ENCODE measurements around the gene GRIP1.

GRIP1 gene

GRCh38 chr12:66662179-66662578 lies 16.7 kb downstream of the GRIP1 start:
- Histone ChIP-seq H2BK12ac (ENCODE audit: low read length) (no peak overlapping the region), H4K8ac (ENCODE audit: low read depth, low read length) (no peak overlapping the region), H3K9me3 (ENCODE audit: insufficient read depth, low read depth, low read length) (no peaks in the 10 kb centered on the region), H2AFZ (ENCODE audit: insufficient read depth, low read length, poor library complexity) (no peak overlapping the region), H4K91ac (ENCODE audit: low read depth, low read length) (no peak overlapping the region), H4K12ac (ENCODE audit: low read depth, low read length) (no peak overlapping the region), H3K4ac (ENCODE audit: low read depth, low read length) (no peak overlapping the region), H3K79me2 (ENCODE audit: control insufficient read depth, insufficient read depth, low read length, poor library complexity) (no peaks in the 10 kb centered on the region), H3K36me3 (ENCODE audit: control insufficient read depth in 1 of 2, insufficient read depth in 2 of 2, low read length in 2 of 2) (no peaks in the 10 kb centered on the region), H3K27ac (ENCODE audit: low read depth, low read length) (no peak overlapping the region), H3K4me3 (ENCODE audit: low read depth, low read length) (no peak overlapping the region), H2BK5ac (ENCODE audit: low read depth, low read length, poor library complexity) (no peak overlapping the region), H2BK120ac (ENCODE audit: insufficient read depth, low read length, poor library complexity) (no peak overlapping the region), H3K18ac (ENCODE audit: low read length) (no peak overlapping the region), H3K4me1 (ENCODE audit: control insufficient read depth in 1 of 2, insufficient read depth in 2 of 2, low read length in 2 of 2) (no peaks in the 10 kb centered on the region), H3K14ac (ENCODE audit: low read length) (no peak overlapping the region), H3K23ac (ENCODE audit: low read length) (no peak overlapping the region), H3K27me3 (ENCODE audit: insufficient read depth, low read length) (no peaks in the 10 kb centered on the region), H3K4me2 (ENCODE audit: low read length) (no peak overlapping the region), H2AK5ac (ENCODE audit: low read length) (no peak overlapping the region), H3K79me1 (ENCODE audit: low read length) (no peaks in the 10 kb centered on the region), H3K9ac (ENCODE audit: low read length) (no peak overlapping the region)
- peak in 1 of 2 donors; percentile 43 for DNase-seq

DNA sequence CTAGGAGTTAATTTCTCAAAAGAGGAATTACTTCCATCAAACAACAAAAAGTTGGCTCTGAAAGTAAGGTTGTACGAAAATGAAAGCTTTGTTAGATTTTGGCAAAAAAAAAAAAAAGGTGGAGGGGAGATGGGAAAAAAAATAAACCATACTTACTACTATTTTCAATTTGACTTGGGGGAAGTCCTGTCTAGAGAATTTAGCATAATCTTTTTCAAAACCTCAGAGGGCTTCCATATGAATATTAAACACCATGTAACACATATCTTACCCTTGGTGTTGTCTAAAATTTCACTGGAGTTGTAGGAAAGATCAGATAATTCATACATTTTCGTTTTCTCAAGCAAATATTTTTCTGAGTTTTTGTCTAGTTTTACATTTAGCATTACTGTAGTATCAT lies 17.5 kb downstream of the GRIP1 start:
- H3K4me2 ChIP-seq (ENCODE audit: low read length) = no peak overlapping the region
- WGBS (ENCODE audit: extremely low coverage, insufficient coverage, insufficient read length) = no CpG with 5 or more reads among the region's 2 CpGs
- no peak overlapping the region for H3K18ac ChIP-seq (ENCODE audit: low read length)
- H2BK120ac ChIP-seq (ENCODE audit: insufficient read depth, low read length, poor library complexity) = no peak overlapping the region
- no peak overlapping the region for H3K23ac ChIP-seq (ENCODE audit: low read length)
- H3K14ac ChIP-seq (ENCODE audit: low read length) = no peak overlapping the region
- H3K27me3 ChIP-seq (ENCODE audit: insufficient read depth, low read length) = no peaks in the 10 kb centered on the region
- no peak overlapping the region for H4K8ac ChIP-seq (ENCODE audit: low read depth, low read length)
- no peak overlapping the region for H2BK5ac ChIP-seq (ENCODE audit: low read depth, low read length, poor library complexity)
- H2BK12ac ChIP-seq (ENCODE audit: low read length) = no peak overlapping the region
- H3K4me1 ChIP-seq (ENCODE audit: control insufficient read depth in 1 of 2, insufficient read depth in 2 of 2, low read length in 2 of 2) = no peaks in the 10 kb centered on the region
- no peak overlapping the region for H2AFZ ChIP-seq (ENCODE audit: insufficient read depth, low read length, poor library complexity)
- DNase-seq = no peak
- no peaks in the 10 kb centered on the region for H3K79me1 ChIP-seq (ENCODE audit: low read length)
- no peaks in the 10 kb centered on the region for H3K36me3 ChIP-seq (ENCODE audit: control insufficient read depth in 1 of 2, insufficient read depth in 2 of 2, low read length in 2 of 2)
- H3K27ac ChIP-seq (ENCODE audit: low read depth, low read length) = no peak overlapping the region
- H3K79me2 ChIP-seq (ENCODE audit: control insufficient read depth, insufficient read depth, low read length, poor library complexity) = no peaks in the 10 kb centered on the region
- no peak overlapping the region for H3K4me3 ChIP-seq (ENCODE audit: low read depth, low read length)
- no peak overlapping the region for H4K91ac ChIP-seq (ENCODE audit: low read depth, low read length)
- no peak overlapping the region for H2AK5ac ChIP-seq (ENCODE audit: low read length)
- H3K9me3 ChIP-seq (ENCODE audit: insufficient read depth, low read depth, low read length) = no peaks in the 10 kb centered on the region
- no peak overlapping the region for H4K12ac ChIP-seq (ENCODE audit: low read depth, low read length)
- H3K9ac ChIP-seq (ENCODE audit: low read length) = no peak overlapping the region
- H3K4ac ChIP-seq (ENCODE audit: low read depth, low read length) = no peak overlapping the region

- no peak overlapping the region for H3K4me2 ChIP-seq (ENCODE audit: low read length)
- H2AFZ ChIP-seq (ENCODE audit: insufficient read depth, low read length, poor library complexity) = no peak overlapping the region
- no peak overlapping the region for H3K9ac ChIP-seq (ENCODE audit: low read length)
- H3K4me3 ChIP-seq (ENCODE audit: low read depth, low read length) = no peak overlapping the region
- H4K91ac ChIP-seq (ENCODE audit: low read depth, low read length) = no peak overlapping the region
- no peak overlapping the region for H2BK5ac ChIP-seq (ENCODE audit: low read depth, low read length, poor library complexity)
- H3K27me3 ChIP-seq (ENCODE audit: insufficient read depth, low read length) = no peaks in the 10 kb centered on the region
- H3K14ac ChIP-seq (ENCODE audit: low read length) = no peak overlapping the region
- H2BK120ac ChIP-seq (ENCODE audit: insufficient read depth, low read length, poor library complexity) = no peak overlapping the region
- no peak overlapping the region for H3K18ac ChIP-seq (ENCODE audit: low read length)
- WGBS (ENCODE audit: extremely low coverage, insufficient coverage, insufficient read length) = no CpG with 5 or more reads among the region's 1 CpG
- H3K9me3 ChIP-seq (ENCODE audit: insufficient read depth, low read depth, low read length) = no peaks in the 10 kb centered on the region
- DNase-seq = no peak
- H4K8ac ChIP-seq (ENCODE audit: low read depth, low read length) = no peak overlapping the region
- no peak overlapping the region for H3K27ac ChIP-seq (ENCODE audit: low read depth, low read length)
- no peaks in the 10 kb centered on the region for H3K79me2 ChIP-seq (ENCODE audit: control insufficient read depth, insufficient read depth, low read length, poor library complexity)
- no peak overlapping the region for H3K4ac ChIP-seq (ENCODE audit: low read depth, low read length)
- H3K79me1 ChIP-seq (ENCODE audit: low read length) = no peaks in the 10 kb centered on the region
- H2BK12ac ChIP-seq (ENCODE audit: low read length) = no peak overlapping the region
- no peaks in the 10 kb centered on the region for H3K4me1 ChIP-seq (ENCODE audit: control insufficient read depth in 1 of 2, insufficient read depth in 2 of 2, low read length in 2 of 2)
- H3K36me3 ChIP-seq (ENCODE audit: control insufficient read depth in 1 of 2, insufficient read depth in 2 of 2, low read length in 2 of 2) = no peaks in the 10 kb centered on the region
- no peak overlapping the region for H3K23ac ChIP-seq (ENCODE audit: low read length)
- no peak overlapping the region for H2AK5ac ChIP-seq (ENCODE audit: low read length)
- no peak overlapping the region for H4K12ac ChIP-seq (ENCODE audit: low read depth, low read length)
Measured at GRCh38 chr12:66653796-66654195, 25.1 kb downstream of the GRIP1 start.

DNA sequence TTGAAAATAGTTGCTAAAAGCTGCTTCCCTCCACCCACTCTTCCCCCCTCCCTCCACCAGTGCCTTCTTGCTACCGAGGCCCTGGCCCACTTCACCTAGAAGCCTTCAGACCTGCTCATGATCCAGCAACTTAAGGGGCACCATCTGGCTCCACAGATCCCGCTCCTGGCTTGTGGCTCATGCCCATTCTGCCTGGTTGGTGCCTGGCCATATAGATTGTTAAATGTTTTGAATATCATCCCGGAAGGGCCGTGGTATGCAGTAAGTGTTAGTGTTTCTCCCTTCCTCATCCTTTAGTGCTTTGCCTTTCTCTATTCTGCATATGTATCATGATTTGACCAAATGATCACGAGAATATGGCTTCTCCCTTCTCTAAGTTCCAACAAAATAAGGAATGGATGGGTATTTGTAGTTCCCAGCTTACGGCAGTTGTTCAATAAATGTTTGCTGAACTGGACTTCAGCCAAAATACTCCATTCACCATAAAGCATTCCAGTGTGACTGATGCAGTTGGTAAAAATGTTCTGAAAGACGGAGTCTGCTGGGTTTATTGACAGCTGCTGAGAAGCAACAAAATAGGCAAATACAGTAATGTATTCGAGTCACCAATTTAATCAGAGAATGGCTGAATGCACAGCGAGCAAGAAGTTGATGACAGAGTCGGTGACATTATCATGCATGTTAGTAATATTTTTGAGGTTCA lies 30.7 kb downstream of the GRIP1 start:
- Histone ChIP-seq H4K91ac (ENCODE audit: low read depth, low read length) (no peak overlapping the region), H3K27ac (ENCODE audit: low read depth, low read length) (no peak overlapping the region), H2AFZ (ENCODE audit: insufficient read depth, low read length, poor library complexity) (no peak overlapping the region), H3K9me3 (ENCODE audit: insufficient read depth, low read depth, low read length) (no peaks in the 10 kb centered on the region), H3K23ac (ENCODE audit: low read length) (no peak overlapping the region), H3K4ac (ENCODE audit: low read depth, low read length) (no peak overlapping the region), H3K4me1 (ENCODE audit: control insufficient read depth in 1 of 2, insufficient read depth in 2 of 2, low read length in 2 of 2) (no peaks in the 10 kb centered on the region), H3K14ac (ENCODE audit: low read length) (no peak overlapping the region), H2BK120ac (ENCODE audit: insufficient read depth, low read length, poor library complexity) (no peak overlapping the region), H3K27me3 (ENCODE audit: insufficient read depth, low read length) (no peaks in the 10 kb centered on the region), H4K12ac (ENCODE audit: low read depth, low read length) (no peak overlapping the region), H3K4me2 (ENCODE audit: low read length) (no peak overlapping the region), H3K4me3 (ENCODE audit: low read depth, low read length) (no peak overlapping the region), H4K8ac (ENCODE audit: low read depth, low read length) (no peak overlapping the region), H3K9ac (ENCODE audit: low read length) (no peak overlapping the region), H3K79me1 (ENCODE audit: low read length) (no peaks in the 10 kb centered on the region), H2BK5ac (ENCODE audit: low read depth, low read length, poor library complexity) (no peak overlapping the region), H2BK12ac (ENCODE audit: low read length) (peak overlapping the region; percentile 43), H3K79me2 (ENCODE audit: control insufficient read depth, insufficient read depth, low read length, poor library complexity) (no peaks in the 10 kb centered on the region), H2AK5ac (ENCODE audit: low read length) (no peak overlapping the region), H3K36me3 (ENCODE audit: control insufficient read depth in 1 of 2, insufficient read depth in 2 of 2, low read length in 2 of 2) (no peaks in the 10 kb centered on the region), H3K18ac (ENCODE audit: low read length) (no peak overlapping the region)
- no CpG with 5 or more reads among the region's 10 CpGs for WGBS (ENCODE audit: extremely low coverage, insufficient coverage, insufficient read length)
- DNase-seq = no peak

Data from trophoblast cell (in vitro differentiated cells and primary cell).